CD4-positive, alpha-beta T cell treated with Interleukin-6 for 4 hours (primary cell): ENCODE measurements around the gene ARL4C.

Experiments used
- DNase-seq: peaks from one replicate; pipeline ENCODE4 v3.0.0-alpha.2; 2020; ENCODE audit warnings: mixed read lengths

The ARL4C gene, protein sequence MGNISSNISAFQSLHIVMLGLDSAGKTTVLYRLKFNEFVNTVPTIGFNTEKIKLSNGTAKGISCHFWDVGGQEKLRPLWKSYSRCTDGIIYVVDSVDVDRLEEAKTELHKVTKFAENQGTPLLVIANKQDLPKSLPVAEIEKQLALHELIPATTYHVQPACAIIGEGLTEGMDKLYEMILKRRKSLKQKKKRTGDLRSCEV

DNA sequence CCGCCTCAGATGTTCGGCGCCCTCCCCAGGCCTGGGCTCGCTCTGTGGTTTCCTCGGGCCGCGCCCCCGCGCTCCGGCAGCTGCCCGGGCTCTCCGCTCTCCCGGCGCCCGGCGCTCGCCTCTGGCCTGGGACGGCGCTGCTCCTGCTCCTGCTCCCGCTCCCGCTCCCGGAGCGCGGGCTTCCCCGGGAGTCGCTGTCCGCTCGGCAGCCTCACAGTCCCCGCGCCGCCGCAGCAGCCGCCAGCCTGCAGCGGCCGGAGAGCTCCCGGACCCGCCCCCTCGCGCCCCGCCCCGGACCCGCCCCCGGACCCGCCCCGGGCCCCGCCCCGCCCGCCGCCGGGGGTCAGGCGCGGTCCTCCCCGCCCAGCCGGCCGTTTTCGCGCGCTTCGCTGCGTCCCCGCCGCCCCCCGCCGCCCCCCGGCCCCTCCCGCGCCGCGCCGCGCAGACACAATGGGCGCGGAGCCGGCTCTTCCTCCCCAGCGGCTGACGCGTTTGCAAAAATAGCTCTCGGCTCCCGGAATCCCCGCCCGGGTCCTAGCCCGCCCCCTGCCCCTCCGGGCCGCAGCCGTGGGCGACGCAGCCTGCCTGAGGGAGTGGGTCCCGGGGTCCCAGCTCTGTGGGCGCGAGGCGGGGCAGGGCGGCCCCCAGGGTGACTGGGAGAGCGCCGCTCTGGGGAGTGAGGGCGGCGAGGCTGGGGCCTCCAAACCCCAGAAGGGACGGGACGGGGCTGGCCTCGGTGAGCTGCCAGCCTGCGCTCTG, at the start of gene ARL4C:
ARL4C (minus strand) TSS at position 247 of the 759 bp plus-strand sequence. CDS start 495 bp downstream, outside the sequence.
- DNase-seq, result peak; percentile 83

DNA sequence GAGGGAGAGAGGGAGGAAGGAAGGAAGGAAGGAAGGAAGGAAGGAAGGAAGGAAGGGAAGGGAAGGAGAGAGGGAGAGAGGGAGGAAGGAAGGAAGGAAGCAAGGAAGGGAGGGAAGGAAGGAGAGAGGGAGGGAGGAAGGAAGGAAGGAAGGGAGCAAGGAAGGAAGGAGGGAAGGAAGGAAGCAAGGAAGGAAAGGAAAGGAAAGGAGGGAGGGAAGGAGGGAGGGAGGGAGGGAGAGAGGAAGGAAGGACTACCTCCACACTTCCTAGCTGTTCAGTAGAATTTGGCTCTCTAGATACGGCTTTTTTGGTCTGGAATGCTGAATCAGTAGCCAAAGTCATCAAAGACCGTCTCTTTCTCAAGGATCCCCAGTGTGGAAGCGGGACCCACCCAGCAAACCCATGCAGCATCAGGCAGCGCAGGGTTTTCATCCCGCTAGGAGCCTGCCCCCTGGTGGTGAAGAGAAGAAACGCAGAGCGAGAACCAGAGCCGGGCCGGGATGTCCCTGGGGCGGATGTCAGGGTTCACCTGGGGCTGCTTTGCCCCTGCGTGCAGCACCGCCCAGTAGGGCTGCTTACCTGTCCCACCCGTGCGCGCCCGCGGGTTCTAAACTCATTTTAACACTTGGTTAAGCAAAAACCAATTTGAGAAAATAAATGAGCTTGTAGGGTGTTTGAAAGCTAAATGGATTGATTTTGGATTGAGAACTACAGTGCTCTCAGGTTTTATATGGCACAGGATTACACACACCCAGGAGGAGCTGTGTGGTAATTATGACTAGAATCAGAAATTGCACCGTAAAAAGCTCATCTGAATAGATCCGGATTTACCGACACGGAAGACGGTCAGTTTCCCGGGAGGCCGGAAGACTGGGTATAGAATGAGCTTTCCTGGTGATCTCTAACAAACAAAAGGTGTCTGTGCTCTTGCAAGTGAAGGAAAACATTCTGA, 48.1 kb upstream of the ARL4C start:
- DNase-seq, result peak; percentile 80

DNA sequence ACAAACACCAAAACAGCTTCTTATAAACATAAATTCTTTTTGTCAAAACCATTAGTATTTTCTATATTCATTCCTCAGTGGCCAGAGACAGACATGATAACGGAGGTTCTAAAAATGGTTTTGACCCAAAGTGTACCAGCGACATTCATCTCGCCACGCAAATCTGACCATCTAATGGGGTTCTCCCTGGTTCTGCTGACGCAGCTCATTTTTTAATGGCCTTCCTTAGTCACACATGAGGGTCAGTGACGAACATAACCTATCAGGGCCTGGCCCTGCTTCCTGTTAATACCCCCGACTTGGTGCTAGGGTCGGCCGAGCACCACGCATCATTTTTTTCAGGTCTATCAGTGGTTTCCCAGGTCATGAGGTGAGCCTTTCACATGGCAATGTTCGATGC, 45.9 kb upstream of the ARL4C start:
- DNase-seq, result no peak

DNA sequence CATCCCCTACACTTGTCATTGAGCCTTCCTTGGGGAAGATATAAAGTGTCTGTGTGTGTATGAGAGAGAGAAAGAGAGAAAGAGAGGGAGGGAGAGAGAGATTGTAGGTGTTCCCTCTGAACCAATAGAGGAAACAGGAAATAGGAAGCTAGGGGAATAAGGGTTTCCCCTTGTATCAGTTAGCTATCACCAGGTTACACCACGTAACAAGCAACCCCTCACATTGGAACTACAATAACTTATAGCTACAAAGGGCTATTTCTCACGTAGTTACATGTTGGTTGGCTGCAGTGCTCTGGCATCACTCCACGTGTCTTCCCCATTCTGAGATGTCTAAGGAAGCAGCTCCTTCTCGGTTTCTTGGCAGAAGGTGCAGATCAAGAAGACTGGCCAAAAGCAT, 41.0 kb upstream of the ARL4C start:
- no peak for DNase-seq

DNA sequence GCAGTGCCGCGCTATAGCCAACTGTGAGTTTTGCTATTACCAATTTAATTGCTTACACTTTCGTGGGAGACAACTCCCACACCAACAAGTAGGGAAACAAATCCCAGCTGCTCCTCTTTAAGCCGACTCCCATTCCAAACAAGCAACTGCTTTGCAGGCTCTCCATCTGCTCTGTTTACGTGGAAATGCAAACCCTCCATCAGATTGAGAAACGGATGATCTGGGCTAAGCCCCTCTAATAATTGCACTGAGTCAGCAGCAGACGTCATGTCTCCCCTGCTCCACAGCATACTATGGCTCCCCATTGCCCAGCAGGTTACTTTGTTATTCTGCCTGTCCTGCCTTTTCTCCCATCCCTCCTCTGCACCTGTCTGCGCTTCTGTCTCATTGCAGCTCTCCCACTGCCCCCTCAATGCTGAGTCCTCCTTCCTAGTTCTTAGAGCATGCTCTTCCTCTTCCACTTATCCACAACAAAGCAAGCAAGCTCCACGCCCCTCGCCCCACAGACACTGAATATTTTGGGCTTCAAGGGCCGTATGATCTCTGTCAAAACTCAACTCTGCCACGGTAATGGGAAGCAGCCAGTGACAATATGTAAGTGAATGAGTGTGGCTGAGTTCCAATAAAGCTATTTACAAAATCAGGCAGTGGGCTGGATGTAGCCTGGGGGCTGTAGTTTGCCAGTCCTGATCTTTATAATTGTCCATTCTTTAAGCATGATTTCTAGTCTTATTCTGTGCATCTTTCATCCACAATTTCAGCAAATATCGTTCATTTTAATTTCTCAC, 39.5 kb upstream of the ARL4C start:
- no peak for DNase-seq

DNA sequence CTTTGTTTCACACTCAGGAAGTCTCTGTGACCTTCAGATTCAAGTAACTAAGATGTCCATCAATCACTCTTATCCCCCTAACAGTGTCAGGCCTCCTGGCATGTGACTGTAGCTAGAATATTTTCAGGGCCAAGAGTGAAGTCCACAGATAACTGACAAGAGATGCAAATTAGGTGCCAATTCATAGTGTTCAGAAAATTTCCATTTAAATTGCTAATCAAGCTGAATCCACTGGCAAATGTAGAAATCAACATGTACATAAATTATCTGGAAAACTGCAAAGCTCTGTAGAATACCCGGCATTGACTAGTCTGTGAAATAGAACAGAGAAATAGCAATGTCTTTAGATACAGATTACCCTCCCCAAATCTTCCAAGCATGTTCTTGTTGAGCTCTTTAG, 38.6 kb upstream of the ARL4C start:
- DNase-seq, result no peak

DNA sequence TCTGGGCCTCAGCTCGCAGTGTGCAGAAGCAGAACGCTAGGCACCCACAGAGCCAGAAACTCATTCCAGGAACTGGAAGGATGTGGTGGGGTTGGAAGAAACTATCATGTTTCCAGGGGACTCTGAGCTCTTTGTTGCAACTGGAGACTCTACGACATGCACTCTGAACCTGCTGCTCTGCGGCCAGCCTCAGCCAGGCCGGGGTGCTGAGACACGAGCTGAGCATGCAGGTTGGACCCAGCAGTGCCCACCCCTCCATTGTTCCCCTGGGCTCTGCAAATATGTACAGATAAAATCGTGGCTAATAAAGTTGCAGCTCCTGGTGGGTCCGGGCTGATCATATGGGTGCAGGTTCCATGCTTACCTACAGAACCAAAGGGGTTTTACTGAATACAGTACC, 37.6 kb upstream of the ARL4C start:
- no peak for DNase-seq

DNA sequence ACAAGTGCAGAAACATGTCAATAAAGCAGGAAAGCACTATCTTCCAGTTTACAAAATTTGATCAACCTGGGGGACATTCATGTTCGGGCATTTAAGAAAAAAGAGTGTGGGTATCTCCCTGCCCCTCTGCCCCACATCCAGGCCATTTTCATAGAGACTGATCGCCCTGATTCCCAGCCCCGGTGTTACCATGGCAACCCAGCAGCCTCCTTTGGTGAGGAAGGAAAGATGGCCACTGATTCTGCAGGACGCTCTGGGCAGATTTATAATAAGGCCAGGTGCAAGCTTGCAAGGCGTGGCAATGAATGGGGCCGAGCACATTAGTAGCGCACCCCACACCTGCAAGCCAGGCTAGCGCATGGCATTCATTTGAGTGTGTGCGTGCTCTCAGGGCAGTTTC, 36.7 kb upstream of the ARL4C start:
- no peak for DNase-seq

DNA sequence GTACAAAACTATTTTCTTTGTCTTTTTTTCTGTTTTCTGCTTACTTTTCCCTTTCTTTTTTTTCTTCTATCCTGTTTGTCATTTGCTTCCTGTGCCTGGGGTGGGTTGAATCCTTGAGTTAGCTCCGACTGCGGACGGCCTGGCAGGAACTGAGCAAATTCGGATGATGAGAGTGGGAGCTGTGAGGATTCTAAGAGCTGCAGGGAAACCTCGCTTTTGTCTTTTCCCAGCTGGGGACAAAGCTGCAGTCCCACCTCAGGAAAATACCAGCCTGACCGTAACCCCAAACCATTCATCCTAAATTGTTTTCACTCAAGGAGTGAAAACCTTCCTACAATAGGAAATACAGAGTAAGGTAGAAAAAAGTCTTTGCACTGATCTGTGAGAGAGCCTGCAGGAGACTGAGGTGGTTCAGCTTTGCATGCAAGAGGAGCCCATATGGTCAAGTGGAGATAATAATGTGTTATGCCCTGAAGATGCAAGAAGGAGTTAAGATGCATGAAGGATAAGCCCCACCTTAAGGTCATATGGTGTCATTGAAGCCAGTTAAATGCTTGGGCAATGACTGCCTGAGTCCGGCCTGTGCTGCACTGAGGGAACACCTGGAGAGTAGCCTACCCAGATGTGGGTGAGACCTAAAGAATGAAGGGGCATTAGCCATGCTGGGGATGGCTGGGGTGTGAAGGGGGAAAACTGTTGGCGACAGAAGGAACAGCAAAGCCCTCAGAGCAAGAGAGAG, 31.7 kb upstream of the ARL4C start:
- no peak for DNase-seq

DNA sequence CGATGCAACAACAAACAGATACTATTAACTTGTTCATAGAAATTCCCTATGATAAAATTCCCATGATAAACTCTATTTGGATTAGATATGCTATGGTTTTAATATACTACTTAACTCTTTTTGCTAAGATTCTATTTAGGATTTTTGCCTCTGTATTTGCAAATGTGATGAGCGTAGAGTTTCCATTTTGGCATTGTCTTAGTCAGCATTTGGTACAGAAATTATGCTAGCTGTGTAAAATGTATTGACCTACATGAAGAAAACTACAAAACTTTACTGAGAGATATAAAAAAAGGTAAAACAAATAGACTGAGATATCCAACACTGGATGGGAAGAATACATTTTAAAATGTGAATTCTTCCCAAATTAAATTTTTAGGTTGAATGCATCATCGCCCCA, 29.8 kb upstream of the ARL4C start:
- DNase-seq, result no peak

DNA sequence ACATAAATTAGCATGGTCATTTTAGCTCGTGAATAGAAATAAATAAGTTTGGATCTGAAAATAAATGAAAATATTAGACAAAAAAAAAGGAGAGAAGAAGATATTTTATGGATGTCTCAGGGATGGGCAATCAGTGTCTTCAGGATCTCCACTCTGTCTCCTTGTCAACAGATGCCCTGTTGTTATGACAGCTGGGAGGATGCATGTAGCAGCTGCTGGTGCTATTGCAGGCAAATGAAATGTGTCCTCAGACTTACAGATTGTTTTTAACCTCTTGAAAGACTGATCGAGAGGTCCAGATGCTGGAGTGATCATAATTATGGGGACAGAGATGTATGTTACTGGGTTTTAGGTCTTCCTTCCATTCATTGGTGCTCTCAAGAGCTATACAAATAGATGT, 24.7 kb upstream of the ARL4C start:
- no peak for DNase-seq

DNA sequence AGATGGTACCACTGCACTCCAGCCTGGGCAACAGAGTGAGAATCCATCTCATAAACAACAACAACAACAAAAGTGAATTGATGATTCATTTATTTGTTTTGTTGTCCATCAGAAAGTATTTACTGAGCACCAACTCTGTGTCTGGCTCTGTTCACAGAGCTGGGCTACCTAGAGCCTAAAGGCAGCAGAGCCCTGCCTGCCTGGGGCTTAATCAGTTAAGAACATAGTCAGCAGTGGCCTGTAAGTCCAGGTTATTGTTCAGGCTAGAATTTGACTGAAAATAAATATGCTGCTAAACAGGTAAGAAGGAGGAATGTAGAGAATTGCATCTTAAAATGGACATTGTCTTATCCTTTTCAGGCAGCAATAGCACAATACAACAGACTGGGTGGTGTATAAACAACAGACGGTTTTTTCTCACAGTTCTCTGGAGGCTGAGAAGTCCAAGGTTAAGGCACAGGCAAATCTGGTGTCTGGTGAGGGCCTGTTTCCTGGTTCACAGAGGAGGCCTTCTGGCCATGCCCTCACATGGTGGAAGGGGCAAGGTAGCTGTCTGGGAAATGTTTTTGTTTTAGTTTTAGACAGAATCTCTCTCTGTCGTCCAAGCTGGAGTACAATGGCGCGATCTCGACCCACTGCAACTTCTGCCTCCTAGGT, 22.2 kb upstream of the ARL4C start:
- no peak for DNase-seq

DNA sequence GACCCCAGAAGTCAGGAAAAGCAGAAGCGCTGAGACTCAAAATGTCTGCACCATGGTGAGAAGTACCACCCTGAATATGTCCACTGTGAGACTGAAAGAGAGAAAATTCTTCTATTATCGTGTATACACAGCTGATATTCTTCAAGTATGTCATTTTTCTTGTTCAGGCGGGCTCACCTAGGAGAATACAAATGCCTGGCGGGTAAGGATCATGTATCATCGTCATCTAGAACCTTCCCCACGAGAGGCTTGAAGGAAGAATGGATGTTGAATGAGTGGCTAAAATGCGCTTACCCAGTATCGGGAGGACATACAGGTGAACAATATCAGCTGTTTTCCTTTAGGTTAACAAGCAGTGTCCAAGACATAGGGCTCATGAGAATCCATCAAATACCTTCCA, 21.1 kb upstream of the ARL4C start:
- DNase-seq, result no peak

DNA sequence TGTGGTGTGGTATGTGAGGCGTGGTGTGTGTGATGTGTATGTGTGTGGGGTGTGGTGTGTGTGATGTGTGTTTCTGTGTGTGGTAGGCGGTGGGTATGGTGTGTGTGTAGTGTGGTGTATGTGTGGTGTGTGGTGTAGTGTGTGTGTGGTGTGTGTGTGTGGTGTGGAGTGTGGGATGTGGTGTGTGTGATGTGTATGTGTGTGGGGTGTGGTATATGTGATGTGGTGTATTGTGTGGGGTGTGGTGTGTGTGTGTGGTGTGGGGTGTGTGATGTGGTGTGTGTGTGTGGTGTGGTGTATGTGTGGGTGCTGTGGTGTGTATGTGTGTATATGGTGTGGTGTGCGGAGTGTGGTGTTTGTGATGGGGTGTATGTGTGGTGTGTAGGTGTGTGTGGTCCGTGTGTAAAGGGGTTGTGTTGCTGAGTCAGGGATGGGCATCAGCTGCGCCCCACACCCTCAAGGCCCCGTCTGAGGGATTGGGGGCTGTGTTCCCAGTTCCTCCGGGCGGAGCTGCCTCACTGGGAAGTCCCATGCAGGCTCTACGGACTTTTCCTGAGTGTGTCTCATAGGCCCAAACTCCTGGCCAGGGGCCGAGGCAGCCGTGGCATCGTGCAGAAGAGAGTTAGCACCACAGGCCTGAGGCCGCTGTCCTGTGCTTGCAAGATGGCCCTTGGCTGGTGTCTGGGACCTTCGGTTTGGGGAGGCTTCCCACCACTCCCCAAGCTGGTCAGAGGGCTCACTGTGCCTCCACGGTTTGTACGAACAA, 18.2 kb upstream of the ARL4C start:
- DNase-seq, result no peak

DNA sequence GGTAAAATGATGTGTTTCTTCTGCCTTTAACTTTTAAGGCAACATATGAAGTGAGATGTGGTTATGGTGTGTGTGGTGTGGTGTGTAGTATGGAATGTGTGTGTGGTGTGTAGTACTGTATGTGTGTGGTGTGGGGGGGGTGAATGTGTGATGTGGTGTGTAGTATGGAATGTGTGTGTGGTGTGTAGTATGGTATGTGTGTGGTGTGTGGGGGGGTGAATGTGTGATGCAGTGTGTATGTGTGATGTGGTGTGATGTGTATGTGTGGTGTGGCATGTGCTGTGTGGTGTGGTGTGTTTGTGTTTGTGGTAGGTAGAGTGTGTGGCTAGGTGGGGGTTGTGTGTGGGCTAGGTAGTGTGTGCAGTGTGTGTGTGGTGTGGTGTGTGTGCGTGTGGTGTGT, 17.2 kb upstream of the ARL4C start:
- DNase-seq, result no peak

DNA sequence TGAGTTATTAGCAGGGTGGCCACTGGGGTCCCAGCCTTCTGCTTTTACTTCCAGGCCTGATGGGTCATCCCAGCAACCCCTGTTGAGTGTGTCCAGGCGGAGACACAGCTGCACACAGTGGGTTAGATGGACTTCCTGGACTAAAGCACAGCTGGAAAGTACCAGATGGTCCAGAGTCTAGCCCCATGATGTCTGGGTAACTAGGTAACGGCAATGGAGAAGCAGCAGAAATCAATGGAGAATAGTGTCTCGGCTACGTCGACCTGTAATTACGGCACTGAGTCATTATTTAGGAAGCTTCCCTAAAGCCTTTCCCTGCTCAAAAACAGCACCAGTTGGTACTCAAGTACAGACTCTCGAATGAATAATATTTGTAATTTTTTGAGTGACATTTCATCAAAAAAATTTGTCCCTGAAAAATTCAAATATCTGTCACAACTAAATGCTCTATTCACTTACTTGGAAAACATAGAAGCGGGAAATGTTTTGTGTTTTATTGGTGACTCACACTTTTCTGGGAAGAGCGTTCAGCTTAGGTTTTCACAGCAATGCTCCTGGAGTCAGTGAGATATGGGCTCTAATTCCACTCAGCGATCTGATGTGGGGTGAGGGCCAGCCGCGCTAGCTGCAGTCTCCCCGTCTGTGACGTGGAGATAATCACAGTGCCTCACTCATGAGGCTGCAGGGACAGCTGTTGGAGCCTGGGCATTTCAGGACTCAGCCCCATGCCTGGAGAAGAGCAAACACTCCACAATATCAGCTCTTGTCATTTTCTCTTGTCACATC, 16.2 kb upstream of the ARL4C start:
- no peak for DNase-seq

DNA sequence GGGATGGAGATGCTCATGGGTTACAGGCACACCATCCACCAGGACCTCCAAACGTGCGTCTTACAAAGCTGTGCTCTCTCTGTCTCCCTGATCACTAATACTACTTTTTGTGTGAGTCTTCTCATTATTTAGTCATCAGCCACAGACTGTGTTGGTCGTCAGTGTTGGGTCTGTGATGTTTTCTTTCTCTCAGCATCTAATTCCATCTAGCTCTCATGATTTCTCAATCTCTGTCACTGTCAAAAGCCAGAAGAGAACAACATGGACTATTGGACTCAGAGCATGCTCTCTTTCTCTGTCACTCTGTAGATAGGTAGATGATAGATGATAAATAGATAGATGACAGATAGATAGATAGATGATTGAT, 6.0 kb upstream of the ARL4C start:
- DNase-seq, result no peak

DNA sequence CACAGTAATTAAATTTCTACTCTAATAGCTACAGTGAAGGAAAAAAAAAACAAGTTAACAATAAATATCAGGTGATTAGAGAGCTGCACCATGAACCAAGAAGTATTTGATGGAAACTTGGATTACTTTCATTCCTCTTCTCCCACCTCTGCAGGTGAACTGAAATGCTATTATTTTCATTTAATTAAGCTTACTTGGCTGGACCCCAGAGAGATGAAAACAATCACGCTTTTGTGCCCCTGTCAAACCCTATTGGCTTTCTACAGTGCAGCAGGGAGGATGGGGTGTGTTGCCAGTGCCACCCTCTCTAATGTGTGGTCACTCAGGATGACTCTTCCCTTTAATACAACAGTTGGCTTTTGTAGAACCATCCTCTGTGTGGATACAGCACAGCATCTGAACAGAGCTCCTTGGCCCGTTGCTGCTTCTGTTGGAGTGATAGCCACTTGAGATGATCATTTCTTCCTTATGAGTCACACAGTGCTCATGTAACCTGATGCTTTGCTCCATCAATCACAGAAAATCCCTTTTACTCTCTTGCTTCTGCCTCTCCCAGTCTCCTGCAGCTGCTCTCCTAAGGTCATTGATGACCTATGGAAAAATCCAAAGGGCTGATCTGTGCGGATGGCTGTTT, 5.5 kb upstream of the ARL4C start:
- no peak for DNase-seq

DNA sequence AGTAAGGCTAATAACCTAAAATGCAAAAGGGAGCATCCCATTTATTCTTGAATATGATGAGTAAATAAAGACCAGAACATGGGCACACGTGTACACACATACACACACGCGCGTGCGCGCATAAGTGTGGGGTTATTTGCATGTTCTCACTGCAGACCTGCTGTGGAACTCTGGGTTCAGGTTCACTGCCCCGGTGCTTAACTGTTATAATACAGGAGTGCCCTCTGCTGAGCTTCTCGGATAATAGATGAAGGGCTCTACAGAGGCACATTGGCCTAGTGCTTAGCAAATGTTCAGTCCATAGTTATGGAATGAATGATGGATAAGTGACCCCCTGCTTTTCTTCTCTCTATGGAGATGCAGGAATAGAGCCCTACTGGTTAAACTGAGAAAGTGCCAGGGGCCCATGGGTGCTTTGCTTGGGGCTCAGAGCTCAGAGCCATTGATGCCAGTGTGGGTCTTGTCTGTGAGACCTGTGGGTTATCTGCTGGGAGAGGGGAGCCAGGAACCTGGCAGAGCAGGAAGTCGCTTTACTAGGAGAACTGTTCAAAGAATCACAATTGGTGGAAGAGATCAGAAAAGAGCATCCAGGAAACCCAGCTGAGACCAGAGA, 3.6 kb upstream of the ARL4C start:
- peak; percentile 83 for DNase-seq
